Measurements from ENCODE around the gene CCDC158.
"Not testable (repeated sequence)": the region's sequence is repeated elsewhere in the genome, so short reads cannot be mapped to it uniquely, and the experiment has no call there.

CCDC158 gene

GRCh38 chr4:76373919-76374552, 46.9 kb downstream of the CCDC158 start:
- no peak for DNase-seq (ENCODE audit: low spot score)

DNA sequence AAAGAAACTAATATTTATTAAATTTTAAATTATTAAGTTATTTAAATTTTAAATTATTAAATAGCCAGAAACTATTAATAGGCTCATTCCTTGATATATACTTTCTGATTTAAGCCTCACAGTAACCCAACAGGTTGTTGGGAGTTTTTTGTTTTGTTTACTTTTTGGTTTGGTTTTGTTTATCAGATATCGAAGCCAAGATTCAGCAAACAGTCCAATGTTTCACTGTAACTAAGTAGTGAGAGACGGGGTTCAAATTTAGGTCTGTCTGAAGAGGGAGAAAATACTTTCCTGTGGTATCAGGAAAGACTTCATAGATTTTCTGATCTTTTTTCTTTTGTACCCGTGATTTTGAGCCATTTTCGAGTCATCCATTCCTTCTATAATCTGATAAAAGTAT, 54.2 kb downstream of the CCDC158 start:
- no peak for DNase-seq (ENCODE audit: low spot score)

- DNase-seq (ENCODE audit: low spot score) = no peak
Measured at GRCh38 chr4:76365636-76366035, 55.3 kb downstream of the CCDC158 start.

GRCh38 chr4:76364763-76365162, 56.2 kb downstream of the CCDC158 start:
- DNase-seq (ENCODE audit: low spot score) = no peak

GRCh38 chr4:76363556-76364290, 57.2 kb downstream of the CCDC158 start:
- DNase-seq (ENCODE audit: low spot score) = no peak

GRCh38 chr4:76361689-76362412, 59.1 kb downstream of the CCDC158 start:
- no peak for DNase-seq (ENCODE audit: low spot score)

DNA sequence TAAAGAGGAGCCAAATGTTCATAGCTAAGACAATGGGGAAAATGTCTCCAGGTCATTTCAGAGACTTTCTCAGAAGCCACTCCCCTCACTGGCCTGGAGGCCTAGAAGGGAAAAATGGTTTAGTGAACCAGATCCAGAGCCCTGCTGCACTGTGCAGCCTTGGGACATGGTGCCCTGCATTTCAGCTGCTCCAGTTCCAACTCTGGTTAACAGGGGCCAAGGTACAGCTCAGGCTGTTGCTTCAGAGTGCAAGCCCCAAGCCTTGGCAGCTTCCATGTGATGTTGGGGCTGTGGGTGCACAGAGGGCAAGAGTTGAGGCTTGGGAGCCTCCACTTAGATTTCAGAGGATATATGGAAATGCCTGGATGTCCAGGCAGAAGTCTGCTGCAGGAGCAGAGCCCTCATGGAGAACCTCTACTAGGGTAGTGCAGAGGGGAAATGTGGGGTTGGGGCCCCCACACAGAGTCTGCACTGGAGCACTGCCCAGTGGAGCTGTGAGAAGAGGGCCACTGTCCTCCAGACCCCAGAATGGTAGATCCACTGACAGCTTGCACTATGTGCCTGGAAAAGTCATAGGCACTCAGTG, 61.0 kb downstream of the CCDC158 start:
- not testable (repeated sequence) for DNase-seq (ENCODE audit: low spot score)

GRCh38 chr4:76357981-76358380, 63.0 kb downstream of the CCDC158 start:
- DNase-seq (ENCODE audit: low spot score) = no peak

DNA sequence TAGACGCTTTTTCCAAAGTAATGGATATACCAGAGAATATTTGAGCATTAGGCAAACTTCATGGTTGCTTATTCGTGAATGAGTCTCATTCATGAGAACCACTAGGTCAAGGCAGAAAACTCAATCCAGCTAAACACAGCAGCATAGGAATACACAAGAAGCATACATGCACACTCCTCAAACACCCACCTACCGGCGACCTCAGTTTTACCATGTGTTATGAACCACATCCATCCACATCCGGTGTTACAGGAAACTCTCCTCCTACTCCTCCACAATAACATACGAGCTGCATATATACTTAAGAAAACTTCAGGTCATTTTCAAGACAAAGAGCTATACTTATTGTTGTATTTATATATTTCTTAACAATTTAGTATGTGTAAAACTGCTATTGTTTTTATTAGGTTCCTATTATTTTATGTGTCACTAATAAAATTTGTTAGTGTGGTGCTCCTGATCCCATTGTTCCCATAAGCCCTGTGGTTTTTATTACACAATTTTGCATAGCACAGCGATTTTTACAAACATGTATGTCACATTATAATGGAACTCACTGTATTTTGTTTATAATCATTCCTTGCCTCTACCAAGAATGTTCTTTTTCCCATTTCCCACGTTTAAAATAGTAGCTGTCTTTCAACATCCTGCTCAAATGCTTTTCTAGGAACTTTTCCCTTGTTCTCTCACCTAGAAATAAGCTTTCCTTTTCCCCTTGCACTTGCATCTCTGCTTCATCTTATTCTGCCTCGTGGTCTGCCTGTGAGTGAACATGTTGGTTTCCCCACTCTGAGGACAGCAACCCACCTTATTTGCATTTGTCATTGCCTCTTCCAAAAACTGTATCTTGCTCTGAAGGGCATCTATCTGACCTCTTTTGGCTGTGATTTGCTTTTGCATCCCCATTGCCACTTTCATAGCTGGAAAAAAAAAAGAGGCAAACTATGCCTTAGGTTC, 66.1 kb downstream of the CCDC158 start:
- peak; percentile 25 for DNase-seq (ENCODE audit: low spot score)

DNA sequence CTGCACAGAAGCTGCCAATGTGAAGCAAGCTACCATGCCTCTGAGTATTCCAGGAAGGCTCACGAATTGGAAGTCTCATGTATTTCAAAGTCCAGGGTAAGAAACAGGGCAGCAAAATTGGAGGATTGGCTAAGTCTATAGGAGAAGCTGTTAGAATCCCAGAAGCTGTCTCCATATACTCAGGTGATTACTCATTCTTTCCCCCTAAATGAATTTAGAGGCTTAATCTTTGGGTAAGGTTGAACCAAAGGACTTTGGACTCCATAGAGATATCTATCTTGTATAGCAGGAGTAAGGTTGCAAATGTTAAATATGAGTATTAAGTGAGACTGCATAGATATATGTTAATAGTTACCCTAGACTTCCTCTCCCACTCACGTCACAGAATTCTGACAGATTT, 78.1 kb downstream of the CCDC158 start:
- DNase-seq (ENCODE audit: low spot score) = no peak

- no peak for DNase-seq (ENCODE audit: low spot score)
Measured at GRCh38 chr4:76342191-76342590, 78.8 kb downstream of the CCDC158 start.

DNA sequence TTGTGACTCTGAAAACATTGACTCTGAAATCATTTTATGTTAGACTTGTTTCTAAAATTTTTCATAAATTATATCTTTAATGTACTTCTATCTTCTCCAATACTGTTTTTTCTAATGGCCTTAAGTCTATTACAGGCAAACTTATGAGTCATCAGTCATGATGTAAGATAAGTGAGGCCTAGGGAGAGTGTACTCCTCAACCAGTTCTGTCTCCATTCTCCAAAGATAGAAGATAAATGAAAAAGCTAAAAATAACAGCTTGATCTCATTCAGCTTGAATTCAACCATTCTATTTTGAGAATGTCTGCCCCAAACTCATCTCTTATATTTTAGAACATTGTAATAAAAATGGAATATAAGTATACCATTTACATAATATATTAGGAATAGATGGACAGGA, 79.9 kb downstream of the CCDC158 start:
- DNase-seq (ENCODE audit: low spot score) = no peak

DNA sequence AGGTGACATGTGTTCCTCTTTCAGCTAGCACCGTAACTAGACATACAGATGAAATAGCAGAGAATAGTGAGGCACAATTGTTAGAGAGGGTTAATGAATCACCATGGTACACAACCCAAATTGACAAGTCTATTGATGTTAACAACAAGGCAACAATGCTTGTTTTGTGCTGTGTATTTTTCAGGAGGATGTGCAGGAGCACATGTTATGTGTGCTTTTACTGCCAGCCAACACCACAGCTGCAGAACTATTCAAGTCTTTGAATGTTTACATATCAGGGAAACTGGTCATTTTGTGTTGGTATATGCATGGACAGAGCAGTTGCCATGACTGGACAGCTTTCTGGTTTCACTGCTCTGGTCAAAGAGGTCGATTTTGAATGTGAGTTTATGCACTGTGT, 81.6 kb downstream of the CCDC158 start:
- DNase-seq (ENCODE audit: low spot score) = no peak

GRCh38 chr4:76334885-76335284, 86.1 kb downstream of the CCDC158 start:
- no peak for DNase-seq (ENCODE audit: low spot score)

- no peak for DNase-seq (ENCODE audit: low spot score)
Measured at GRCh38 chr4:76326515-76326914, 94.4 kb downstream of the CCDC158 start.

GRCh38 chr4:76325072-76325471, 95.9 kb downstream of the CCDC158 start:
- DNase-seq (ENCODE audit: low spot score) = no peak

- DNase-seq (ENCODE audit: low spot score) = no peak
Measured at GRCh38 chr4:76322236-76322635, 98.7 kb downstream of the CCDC158 start.

GRCh38 chr4:76316131-76316530, 104.8 kb downstream of the CCDC158 start:
- no peak for DNase-seq (ENCODE audit: low spot score)

DNA sequence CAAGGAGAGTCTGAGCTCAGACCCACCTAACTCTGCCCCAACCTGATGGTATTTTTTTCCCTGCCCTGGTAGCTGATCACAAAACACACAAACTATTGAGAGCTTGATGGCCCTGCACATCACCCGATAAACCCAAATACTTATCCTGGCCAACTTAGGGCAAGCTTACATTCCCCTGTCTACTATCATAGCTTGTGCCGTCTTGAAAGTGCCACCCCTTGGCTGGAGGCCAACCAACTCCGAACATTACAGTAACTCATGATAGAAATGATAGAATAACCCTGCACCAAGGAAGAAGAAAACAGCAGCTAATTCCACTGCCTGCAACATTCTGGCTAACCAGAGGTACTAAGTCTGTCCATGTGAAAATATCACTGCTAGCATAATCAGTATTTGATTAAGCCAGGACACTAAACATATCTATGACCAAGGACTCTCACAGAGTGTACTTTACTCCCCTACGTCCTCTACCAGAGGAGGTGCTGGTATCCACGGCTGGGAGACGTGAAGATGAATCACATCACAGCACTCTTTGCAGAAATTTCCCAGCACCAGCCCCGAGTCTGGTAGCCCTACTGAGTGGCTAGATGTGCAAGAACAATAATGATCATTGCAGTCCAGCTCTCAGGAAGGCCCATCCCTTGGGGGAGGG, 105.5 kb downstream of the CCDC158 start:
- DNase-seq (ENCODE audit: low spot score) = no peak

GRCh38 chr4:76313547-76313946, 107.4 kb downstream of the CCDC158 start:
- DNase-seq (ENCODE audit: low spot score) = no peak

DNA sequence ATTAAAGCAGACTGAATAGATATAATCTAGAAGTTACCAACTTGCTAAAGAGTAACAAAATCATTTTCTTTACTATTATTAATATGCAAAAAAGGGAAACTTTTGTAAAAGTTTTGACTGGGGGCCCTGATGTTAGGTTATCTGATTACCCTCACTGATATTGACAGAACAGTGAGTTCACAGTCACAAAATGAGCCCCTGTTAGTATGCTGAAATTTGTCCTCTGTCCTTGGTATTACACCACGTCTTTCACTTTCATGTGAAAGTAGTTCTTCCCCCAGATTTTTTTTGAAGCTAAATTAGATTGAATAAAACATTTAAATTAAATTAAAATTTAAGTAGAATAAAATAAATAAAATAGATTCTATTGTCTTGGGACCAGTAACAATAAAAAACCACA, 108.5 kb downstream of the CCDC158 start:
- no peak for DNase-seq (ENCODE audit: low spot score)

All from CD4-positive, alpha-beta T cell treated with Interleukin-6 at 100 ng/mL for 8 hours (primary cell).